ENCODE measurements around the gene FOXL2. TPM values are rescaled to one million over a fixed set of nuclear protein-coding genes. Genes with fewer than 3 reads are reported as not detected.
A peak's percentile ranks its signal among the peaks of the same experiment; 100 is the strongest.

Gene FOXL2
- total RNA-seq, 1 experiment from 2014 or later: not detected

DNA sequence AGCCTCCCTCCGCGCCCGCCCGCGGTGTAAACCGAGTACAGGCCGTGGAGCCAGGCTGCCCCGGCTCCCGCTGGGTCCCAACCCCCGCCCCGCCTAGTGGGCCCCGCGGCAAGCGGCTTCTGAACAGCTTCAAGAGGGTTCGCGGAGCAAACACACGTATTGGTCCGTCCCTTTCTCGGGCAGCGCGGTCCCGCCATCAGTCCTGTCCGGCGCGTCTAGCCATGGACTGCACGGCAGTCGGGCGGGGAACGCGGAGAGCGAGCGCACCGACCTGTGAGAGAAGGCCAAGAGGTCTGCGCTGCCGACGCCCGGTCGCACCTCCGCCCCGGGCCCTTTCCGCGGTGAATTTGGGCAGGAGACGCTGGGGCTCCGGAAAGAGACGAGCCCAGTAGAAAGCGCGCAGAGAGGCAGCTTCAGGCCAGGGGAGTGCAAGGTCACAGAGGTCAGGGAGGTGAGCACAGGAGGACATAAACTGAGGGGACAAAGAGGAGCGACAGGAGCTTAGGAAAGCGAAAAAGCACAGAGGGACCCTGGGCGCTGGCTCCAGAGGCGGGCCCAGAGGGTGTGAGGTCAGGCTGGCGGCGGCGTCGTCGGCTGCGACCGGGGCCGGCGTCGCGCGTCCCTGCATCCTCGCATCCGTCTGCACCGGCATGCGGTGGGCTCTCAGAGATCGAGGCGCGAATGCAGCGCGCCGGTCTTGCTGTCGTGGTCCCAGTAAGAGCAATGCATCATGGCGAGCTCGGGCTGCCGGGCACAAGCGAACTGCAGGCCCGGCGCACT is 1.8 kb downstream of the FOXL2 start:
- H3K36me3 ChIP-seq (ENCODE audit: insufficient read depth, low read length, poor library complexity, severe bottlenecking): no peaks in the 10 kb centered on the region
- H3K9me3 ChIP-seq (ENCODE audit: low read depth, low read length, poor library complexity, severe bottlenecking): no peaks in the 10 kb centered on the region
- intact Hi-C loops (cut with micrococcal nuclease; ENCODE audit: unreplicated experiment): no loop called here
- ChIA-PET POLR2A (ENCODE audit: low non-redundant PET) (no interaction called here), CTCF (no interaction called here)
- H3K27me3 ChIP-seq (replicated peaks; ENCODE audit: insufficient read depth, low read depth, low read length, poor library complexity): peaks cover 98% of the 10 kb centered on the region
- H3K4me3 ChIP-seq (ENCODE audit: low read depth, low read length, poor library complexity, severe bottlenecking): no peak overlapping the region
- TF ChIP-seq, protein P1, sequence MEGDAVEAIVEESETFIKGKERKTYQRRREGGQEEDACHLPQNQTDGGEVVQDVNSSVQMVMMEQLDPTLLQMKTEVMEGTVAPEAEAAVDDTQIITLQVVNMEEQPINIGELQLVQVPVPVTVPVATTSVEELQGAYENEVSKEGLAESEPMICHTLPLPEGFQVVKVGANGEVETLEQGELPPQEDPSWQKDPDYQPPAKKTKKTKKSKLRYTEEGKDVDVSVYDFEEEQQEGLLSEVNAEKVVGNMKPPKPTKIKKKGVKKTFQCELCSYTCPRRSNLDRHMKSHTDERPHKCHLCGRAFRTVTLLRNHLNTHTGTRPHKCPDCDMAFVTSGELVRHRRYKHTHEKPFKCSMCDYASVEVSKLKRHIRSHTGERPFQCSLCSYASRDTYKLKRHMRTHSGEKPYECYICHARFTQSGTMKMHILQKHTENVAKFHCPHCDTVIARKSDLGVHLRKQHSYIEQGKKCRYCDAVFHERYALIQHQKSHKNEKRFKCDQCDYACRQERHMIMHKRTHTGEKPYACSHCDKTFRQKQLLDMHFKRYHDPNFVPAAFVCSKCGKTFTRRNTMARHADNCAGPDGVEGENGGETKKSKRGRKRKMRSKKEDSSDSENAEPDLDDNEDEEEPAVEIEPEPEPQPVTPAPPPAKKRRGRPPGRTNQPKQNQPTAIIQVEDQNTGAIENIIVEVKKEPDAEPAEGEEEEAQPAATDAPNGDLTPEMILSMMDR (conservative IDR thresholded peaks at IDR 0.05; ENCODE audit: low read depth, low read length): no peak
- peak; percentile 100 for TF ChIP-seq EZH2 (IDR thresholded peaks at IDR 0.05; ENCODE audit: borderline replicate concordance, low read depth, low read length, poor library complexity, severe bottlenecking)
- no TSS peak for BruUV-seq (replicated peaks)
- peaks cover 5% of the 10 kb centered on the region for H3K4me1 ChIP-seq (ENCODE audit: insufficient read depth, low read length, poor library complexity, severe bottlenecking)
- H3K27ac ChIP-seq (ENCODE audit: low read depth, low read length, poor library complexity, severe bottlenecking): no peak overlapping the region
- no peak for DNase-seq (ENCODE audit: low spot score)

DNA sequence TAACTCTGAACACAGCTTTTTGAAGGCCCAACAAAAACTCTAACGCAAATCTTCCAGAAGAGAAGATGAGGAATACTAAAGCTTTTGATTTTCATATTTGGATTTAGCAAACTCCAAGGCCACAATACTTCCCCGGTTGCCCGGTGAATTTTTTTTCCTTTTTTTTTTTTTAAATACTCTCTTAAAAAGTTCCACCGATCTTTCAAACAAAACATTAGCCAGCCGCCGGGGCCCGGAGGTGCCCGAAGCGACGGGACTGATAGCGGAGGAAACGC is 2.3 kb downstream of the FOXL2 start:
- POLR2A ChIA-PET (ENCODE audit: low non-redundant PET): no interaction called here
- intact Hi-C loops (cut with micrococcal nuclease; ENCODE audit: unreplicated experiment): no loop called here
- no peak for DNase-seq (ENCODE audit: low spot score)
- no peaks in the 10 kb centered on the region for H3K9me3 ChIP-seq (ENCODE audit: low read depth, low read length, poor library complexity, severe bottlenecking)
- CTCF ChIA-PET: no interaction called here
- H3K36me3 ChIP-seq (ENCODE audit: insufficient read depth, low read length, poor library complexity, severe bottlenecking): no peaks in the 10 kb centered on the region
- H3K4me3 ChIP-seq (ENCODE audit: low read depth, low read length, poor library complexity, severe bottlenecking): no peak overlapping the region
- no peak overlapping the region for H3K27ac ChIP-seq (ENCODE audit: low read depth, low read length, poor library complexity, severe bottlenecking)
- no TSS peak for BruUV-seq (replicated peaks)
- peaks cover 98% of the 10 kb centered on the region for H3K27me3 ChIP-seq (replicated peaks; ENCODE audit: insufficient read depth, low read depth, low read length, poor library complexity)
- TF ChIP-seq EZH2 (IDR thresholded peaks at IDR 0.05; ENCODE audit: borderline replicate concordance, low read depth, low read length, poor library complexity, severe bottlenecking): no peak
- TF ChIP-seq, protein P1 (conservative IDR thresholded peaks at IDR 0.05; ENCODE audit: low read depth, low read length): no peak
- H3K4me1 ChIP-seq (ENCODE audit: insufficient read depth, low read length, poor library complexity, severe bottlenecking): peaks cover 2% of the 10 kb centered on the region

DNA sequence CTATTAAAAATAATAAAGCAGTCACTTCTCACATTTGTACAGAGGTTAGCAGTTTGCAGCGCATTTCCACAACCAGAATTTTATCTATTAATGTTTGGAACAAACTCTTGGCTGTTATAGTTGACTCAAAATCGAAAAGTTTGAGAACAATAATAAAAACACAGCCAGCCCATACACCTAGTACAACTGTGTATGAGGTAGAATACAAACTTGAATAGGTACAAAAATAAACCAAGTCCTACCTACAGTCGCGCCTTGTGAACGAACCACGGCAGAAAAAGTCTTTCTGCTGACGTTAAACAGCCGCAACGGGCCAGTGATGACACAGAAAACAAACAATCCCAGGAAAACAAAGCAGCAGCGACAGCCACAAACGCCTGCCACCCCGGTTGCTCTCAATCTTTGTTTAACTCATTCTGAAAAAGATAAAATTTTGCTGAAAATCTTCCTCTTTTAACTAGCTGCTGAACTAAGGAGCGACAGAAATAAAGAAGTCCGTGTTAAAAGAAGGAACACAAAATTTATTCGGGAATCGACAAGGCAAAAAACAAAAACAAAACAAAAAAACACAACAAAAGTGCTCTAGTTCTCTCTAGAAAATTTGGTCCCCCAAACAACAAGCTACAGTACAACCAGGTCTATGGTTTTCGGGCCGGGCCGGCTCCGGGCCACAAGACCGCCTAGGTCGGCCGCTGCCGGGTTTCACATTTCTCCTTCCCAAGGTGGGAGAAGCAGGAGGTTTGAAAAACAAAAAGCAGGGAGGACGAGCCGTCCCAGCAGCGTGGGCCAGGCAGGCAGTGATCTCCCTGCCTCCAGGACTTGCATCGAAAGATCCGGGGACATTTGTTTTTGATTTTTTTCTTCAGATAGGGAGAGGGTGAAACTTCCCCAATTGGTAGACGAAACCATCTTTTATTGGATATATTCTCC is 2.9 kb downstream of the FOXL2 start:
- Histone ChIP-seq H3K36me3 (ENCODE audit: insufficient read depth, low read length, poor library complexity, severe bottlenecking) (no peaks in the 10 kb centered on the region), H3K27ac (ENCODE audit: low read depth, low read length, poor library complexity, severe bottlenecking) (no peak overlapping the region), H3K4me1 (ENCODE audit: insufficient read depth, low read length, poor library complexity, severe bottlenecking) (no peaks in the 10 kb centered on the region), H3K27me3 (replicated peaks; ENCODE audit: insufficient read depth, low read depth, low read length, poor library complexity) (peaks cover 98% of the 10 kb centered on the region), H3K9me3 (ENCODE audit: low read depth, low read length, poor library complexity, severe bottlenecking) (no peaks in the 10 kb centered on the region), H3K4me3 (ENCODE audit: low read depth, low read length, poor library complexity, severe bottlenecking) (no peak overlapping the region)
- ChIA-PET CTCF (no interaction called here), POLR2A (ENCODE audit: low non-redundant PET) (no interaction called here)
- TF ChIP-seq, protein P1 (conservative IDR thresholded peaks at IDR 0.05; ENCODE audit: low read depth, low read length): no peak
- peak; percentile 7 for TF ChIP-seq EZH2 (IDR thresholded peaks at IDR 0.05; ENCODE audit: borderline replicate concordance, low read depth, low read length, poor library complexity, severe bottlenecking)
- no TSS peak for BruUV-seq (replicated peaks)
- DNase-seq (ENCODE audit: low spot score): no peak
- intact Hi-C loops (cut with micrococcal nuclease; ENCODE audit: unreplicated experiment): no loop called here

Data from A673 (cell line).